Stimulated activated CD8-positive, alpha-beta memory T cell treated with anti-CD3 and anti-CD28 coated beads, Interleukin-15, amount 100 ng/mL, for 48 hours (primary cell): ENCODE measurements around the gene INPP4B.

Experiments used
- DNase-seq, 2 donors: peaks; one replicate each; pipeline ENCODE4 v3.0.0-alpha.2; 2020; ENCODE audit warnings: low read depth in 2 of 2

Gene INPP4B

GRCh38 chr4:142293536-142293935, 552.6 kb downstream of the INPP4B start:
- DNase-seq = no peak

DNA sequence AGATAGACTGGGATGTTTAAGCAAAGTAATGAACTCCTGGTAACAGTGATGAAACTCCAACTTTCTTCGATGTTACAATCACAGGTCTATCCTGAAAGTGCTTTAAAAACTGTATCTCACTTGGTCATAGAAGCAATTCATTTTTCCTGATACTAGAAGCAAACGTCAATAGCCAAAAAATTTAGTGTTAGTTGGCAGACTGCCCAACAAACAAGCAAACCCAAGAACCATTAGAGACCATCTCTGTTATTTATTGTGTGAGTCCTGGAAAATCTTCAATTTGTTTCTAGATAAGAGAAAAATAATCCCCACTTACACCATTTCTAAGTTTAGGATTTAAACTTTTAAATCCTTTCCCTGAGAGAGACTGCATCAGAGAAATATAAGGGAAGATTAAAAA, 553.9 kb downstream of the INPP4B start:
- DNase-seq = no peak

DNA sequence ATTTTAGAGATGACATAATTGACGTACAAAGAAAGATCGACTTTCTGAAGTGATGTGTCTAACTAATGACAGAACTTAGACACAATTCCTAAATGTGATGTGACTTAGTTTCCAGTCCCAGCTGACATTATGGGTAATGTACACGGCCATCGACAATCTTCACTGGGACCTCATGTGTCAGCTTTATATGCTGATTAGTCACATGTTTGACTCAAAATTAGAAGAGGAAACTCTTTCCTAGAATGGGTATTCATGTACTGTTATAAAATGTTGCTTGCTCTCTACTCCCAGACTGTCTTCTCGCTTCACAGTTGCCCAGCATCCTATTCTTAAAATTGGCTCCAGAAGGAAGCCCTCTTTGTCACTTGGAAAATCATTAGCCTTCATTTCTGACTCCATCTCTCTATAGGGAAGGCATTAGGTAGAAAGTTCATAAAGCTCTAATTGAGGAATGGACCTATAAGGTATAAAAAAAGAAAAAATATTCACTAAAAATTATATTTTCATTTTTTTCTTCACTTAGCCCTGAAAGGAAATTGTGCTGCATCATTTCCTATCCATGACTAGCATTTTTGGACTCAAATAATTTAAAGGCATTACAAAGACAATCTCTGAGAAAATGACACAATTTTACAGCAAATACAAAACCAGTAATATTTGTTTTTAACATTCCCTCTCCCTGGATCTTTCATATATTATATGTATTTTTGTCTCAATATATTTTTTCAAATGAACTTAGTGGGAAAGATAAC, 554.6 kb downstream of the INPP4B start:
- DNase-seq = no peak

GRCh38 chr4:142287371-142287770, 558.7 kb downstream of the INPP4B start:
- DNase-seq = no peak

- no peak for DNase-seq
Measured at GRCh38 chr4:142285222-142285583, 560.9 kb downstream of the INPP4B start.

DNA sequence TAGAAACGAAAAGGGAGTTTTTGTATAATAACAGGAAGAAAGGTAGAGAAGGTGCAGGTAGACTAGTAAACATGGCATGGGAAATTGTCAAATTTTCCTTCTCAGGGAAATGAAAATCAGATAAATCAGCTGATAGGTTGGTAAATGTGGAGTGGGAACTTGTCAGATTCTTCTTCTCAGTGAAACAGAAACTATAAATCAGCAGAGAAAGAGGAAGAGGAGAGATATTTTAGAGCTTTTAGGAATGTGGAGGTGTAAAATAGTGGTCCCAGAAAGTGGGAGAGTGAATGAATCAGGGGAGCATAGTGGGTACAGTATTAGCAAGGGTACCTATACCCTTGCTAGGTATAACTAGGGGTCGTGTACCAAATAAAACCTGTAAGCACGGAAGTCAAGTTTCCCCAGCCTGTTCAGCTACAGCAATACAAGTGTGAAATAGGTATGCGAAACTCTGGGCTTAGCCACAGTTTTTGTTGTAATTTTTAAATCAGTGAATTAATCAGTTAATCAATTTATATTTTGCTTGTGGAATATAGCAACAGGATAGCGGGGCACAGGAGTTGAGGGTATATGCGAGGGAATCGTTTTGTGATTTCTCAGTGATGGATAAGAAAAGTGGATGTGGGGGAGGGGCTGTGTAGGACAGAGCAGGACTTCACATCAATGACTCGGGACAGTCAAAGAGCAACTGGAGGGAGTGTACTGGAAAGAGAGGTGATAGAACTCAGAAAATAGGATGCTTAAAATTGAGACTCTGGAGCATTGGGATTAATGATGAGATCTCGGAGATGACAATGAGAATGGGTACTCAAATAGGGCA, 561.5 kb downstream of the INPP4B start:
- no peak for DNase-seq

- DNase-seq = no peak
Measured at GRCh38 chr4:142282870-142283431, 563.1 kb downstream of the INPP4B start.

- DNase-seq = no peak
Measured at GRCh38 chr4:142281999-142282398, 564.1 kb downstream of the INPP4B start.

DNA sequence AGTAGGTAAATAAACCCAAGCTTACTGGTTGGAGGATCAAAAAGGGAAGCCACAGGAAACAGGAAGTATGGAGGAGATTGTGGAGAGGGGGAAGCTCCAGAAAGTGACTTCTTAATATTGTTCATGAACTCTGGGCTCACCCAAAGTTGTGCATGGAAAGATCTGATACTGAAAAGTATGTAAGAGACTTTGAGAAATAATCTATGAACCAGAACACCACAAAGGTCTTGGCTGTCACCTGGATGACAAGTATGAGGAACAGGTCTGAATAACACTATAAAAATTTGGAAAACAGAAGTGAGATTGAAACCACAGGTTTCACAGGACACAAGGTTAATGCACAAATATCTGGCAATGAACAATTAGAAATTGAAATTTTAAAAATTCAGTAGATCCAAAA, 567.4 kb downstream of the INPP4B start:
- no peak for DNase-seq

- no peak for DNase-seq
Measured at GRCh38 chr4:142278171-142278570, 567.9 kb downstream of the INPP4B start.

GRCh38 chr4:142274137-142274536, 572.0 kb downstream of the INPP4B start:
- no peak for DNase-seq

DNA sequence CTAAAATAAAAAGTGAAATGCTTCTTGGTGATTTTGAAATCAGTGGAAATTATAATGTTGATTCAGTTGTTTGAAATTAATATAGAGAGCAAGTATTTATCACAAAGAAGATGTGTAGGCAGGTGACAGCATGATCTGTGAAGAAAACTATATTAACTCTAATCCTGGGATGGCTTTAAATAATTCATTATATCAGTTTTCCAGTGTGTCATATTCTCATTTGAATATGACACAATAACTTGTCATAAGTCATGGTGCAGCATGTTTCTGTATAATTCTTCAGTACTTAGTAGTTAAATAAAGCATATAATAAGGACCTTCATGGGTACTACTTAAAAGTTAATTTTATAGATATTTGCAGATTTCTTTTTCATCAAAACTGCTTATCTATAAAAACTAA, 573.6 kb downstream of the INPP4B start:
- no peak for DNase-seq

GRCh38 chr4:142271832-142272231, 574.3 kb downstream of the INPP4B start:
- no peak for DNase-seq

DNA sequence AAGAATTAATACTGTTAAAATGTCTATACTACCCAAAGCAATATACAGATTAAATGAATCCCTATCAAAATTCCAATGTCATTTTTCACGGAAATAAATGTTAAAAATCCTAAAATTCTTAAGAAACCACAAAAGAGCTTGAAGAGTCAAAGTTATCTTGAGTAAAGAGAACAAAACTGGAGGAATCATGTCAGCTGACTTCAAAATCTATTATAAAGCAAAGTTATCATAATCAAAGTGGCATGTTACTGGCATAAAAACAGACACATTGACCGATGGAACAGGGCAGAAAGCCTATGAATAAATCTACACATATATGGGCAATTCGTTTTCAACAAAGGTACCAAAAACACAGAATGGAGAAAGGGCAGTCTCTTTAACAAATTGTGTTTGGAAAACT, 579.0 kb downstream of the INPP4B start:
- no peak for DNase-seq

DNA sequence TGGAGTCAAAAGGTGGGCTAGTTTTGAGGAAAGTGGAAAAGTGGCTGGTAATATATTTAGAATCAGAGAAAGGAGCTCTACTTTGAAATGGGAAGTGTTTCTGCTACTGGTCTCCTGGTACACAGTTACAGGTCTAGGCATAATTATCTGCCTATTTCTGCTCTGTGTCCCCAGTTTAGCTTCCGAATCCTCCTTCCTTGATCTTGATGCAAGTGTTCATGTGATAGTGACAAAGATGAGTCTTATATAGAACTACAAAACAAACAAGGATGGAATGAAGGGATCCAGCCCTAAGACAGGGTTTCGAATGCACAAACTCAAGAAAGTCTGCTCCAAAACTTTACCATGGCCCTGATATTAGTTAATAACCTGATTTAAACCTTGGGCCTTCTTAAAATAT, 580.2 kb downstream of the INPP4B start:
- DNase-seq = no peak

- no peak for DNase-seq
Measured at GRCh38 chr4:142265536-142265935, 580.6 kb downstream of the INPP4B start.

DNA sequence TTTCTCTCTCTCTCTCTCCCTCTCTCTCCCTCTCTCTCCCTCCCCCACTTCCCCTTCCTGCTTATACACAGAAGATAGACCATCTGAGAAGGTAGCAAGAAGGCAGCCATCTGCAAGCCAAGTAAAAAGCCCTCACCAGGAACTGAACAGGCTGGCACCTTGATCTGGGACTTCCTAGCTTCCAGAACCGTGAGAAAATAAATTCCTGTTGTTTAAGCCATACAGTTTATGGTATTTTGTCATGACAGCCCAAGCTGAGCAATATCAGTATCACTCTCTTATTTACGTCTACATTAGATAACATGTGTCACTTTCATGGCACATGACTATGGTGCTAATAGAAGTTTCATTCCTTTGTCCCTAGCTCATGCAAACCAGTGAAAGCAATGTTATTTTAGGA, 581.1 kb downstream of the INPP4B start:
- no peak for DNase-seq

- DNase-seq = no peak
Measured at GRCh38 chr4:142262956-142263355, 583.1 kb downstream of the INPP4B start.

GRCh38 chr4:142248946-142249345, 597.2 kb downstream of the INPP4B start:
- no peak for DNase-seq

DNA sequence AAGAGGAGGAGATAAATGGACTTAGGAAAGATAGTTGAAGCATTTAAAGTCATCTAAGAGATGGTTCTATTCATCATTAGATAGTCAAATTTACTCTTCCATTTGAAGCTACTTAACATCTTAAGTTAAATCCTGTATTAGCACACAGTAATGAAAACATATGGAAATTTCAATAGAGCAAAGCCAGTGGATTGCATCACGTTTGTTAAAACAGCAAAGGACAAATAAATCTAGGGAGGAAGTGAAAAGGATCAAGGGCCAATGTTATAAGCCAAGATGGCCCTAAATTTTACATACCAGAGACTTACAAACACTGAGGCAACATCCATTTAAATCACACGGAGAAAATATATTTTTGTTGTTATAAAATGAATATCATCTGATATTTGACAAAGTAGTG, 602.8 kb downstream of the INPP4B start:
- DNase-seq = no peak

- no peak for DNase-seq
Measured at GRCh38 chr4:142242156-142242555, 603.9 kb downstream of the INPP4B start.

DNA sequence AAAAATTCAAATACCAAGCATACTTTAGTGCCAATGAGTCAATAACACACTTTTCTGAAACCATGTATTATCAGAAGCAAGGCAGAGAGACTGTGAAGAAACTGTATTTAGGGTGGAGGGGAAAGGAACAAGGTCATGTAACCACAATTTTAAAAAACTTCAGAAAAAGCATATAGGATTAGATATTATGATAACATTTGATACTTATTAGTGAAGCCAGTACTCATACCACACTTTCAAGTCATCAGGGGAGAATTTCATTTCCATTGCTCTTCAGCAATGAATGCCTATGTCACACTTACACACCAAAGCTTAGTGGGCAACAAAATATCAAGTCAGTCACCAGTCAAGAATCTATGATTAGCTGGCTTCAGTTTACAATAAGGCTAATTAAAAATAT, 607.5 kb downstream of the INPP4B start:
- DNase-seq = no peak

- DNase-seq = no peak
Measured at GRCh38 chr4:142236268-142236667, 609.8 kb downstream of the INPP4B start.
